Measurements from ENCODE around the gene PRRT2.

- no peak for TF ChIP-seq MYC (IDR thresholded peaks at IDR 0.05; ENCODE audit: borderline replicate concordance, low read length)
- no peak for TF ChIP-seq CTCF (IDR thresholded peaks at IDR 0.05)
- no peak for TF ChIP-seq POLR2A (IDR thresholded peaks at IDR 0.05; ENCODE audit: low read length)
- TF ChIP-seq E2F6 (IDR thresholded peaks at IDR 0.05; ENCODE audit: borderline replicate concordance, low read depth) = no peak
- no peak for TF ChIP-seq CEBPB (IDR thresholded peaks at IDR 0.05)
- TF ChIP-seq RCOR1 (IDR thresholded peaks at IDR 0.05; ENCODE audit: low read depth, low read length) = no peak
- TF ChIP-seq EP300 (IDR thresholded peaks at IDR 0.05) = no peak
- no peak for TF ChIP-seq SMC3 (IDR thresholded peaks at IDR 0.05)
- TF ChIP-seq CBX2 (IDR thresholded peaks at IDR 0.05; ENCODE audit: borderline replicate concordance, low read depth) = no peak
- no peak for TF ChIP-seq RNF2 (IDR thresholded peaks at IDR 0.05; ENCODE audit: borderline replicate concordance, low read depth)
- TF ChIP-seq TFCP2L1 (CRISPR knock-in tag; IDR thresholded peaks at IDR 0.05) = no peak
- no peak for TF ChIP-seq CBX8 (IDR thresholded peaks at IDR 0.05)
- TF ChIP-seq KDM1A (IDR thresholded peaks at IDR 0.05; ENCODE audit: low read depth) = no peak
- no peak for TF ChIP-seq JUN (IDR thresholded peaks at IDR 0.05)
Measured at GRCh38 chr16:29837841-29838240, 25.8 kb downstream of the PRRT2 start.
